Activated naive CD8-positive, alpha-beta T cell treated with anti-CD3 and anti-CD28 coated beads, Interleukin-2, amount 50 U/mL, for 24 hours (primary cell): ENCODE measurements around the gene RAB11FIP4.
A peak's percentile ranks its signal among the peaks of the same experiment; 100 is the strongest.
"Not testable (repeated sequence)": the region's sequence is repeated elsewhere in the genome, so short reads cannot be mapped to it uniquely, and the experiment has no call there.

Experiments used
- ATAC-seq: fragments of 150-1000 bp; cut with Tn5 transposase; one replicate; pipeline ENCODE4 v1.10.0; 2021
- DNase-seq: peaks from one replicate; pipeline ENCODE4 v3.0.0; 2021
- H3K27ac Mint-ChIP-seq: one replicate; pipeline ENCODE4 v1.8.0; 2021; ENCODE audit warnings: mild to moderate bottlenecking, mixed read lengths
- H3K27me3 Mint-ChIP-seq: one replicate; pipeline ENCODE4 v1.8.0; 2021; ENCODE audit warnings: mixed read lengths
- H3K36me3 Mint-ChIP-seq: one replicate; pipeline ENCODE4 v1.8.0; 2021; ENCODE audit warnings: low read depth, mixed read lengths
- H3K4me1 Mint-ChIP-seq: one replicate; pipeline ENCODE4 v1.8.0; 2021; ENCODE audit warnings: mixed read lengths
- H3K4me3 Mint-ChIP-seq: one replicate; pipeline ENCODE4 v1.8.0; 2021; ENCODE audit warnings: mild to moderate bottlenecking, moderate library complexity, mixed read lengths
- H3K9me3 Mint-ChIP-seq: one replicate; pipeline ENCODE4 v1.8.0; 2021; ENCODE audit warnings: mixed read lengths

Gene RAB11FIP4

GRCh38 chr17:31379597-31380205 lies 11.8 kb upstream of the RAB11FIP4 start:
- ATAC-seq (no peak), DNase-seq (no peak)
- Mint-ChIP-seq H3K27me3 (no peaks in the 10 kb centered on the region), H3K4me3 (no peak overlapping the region), H3K27ac (no peak overlapping the region), H3K9me3 (no peaks in the 10 kb centered on the region), H3K4me1 (no peaks in the 10 kb centered on the region), H3K36me3 (peaks cover 4% of the 10 kb centered on the region)

- H3K4me1 Mint-ChIP-seq, result no peaks in the 10 kb centered on the region
Measured at GRCh38 chr17:31381165-31381668, 10.3 kb upstream of the RAB11FIP4 start.

GRCh38 chr17:31382668-31383275 lies 8.7 kb upstream of the RAB11FIP4 start:
- not testable (repeated sequence) for H3K9me3 Mint-ChIP-seq, H3K4me3 Mint-ChIP-seq, ATAC-seq, H3K4me1 Mint-ChIP-seq, H3K27me3 Mint-ChIP-seq, DNase-seq, H3K27ac Mint-ChIP-seq, H3K36me3 Mint-ChIP-seq

More at GRCh38 chr17:31381165-31381668, 10.3 kb upstream of the RAB11FIP4 start:
- H3K27ac Mint-ChIP-seq, result no peak overlapping the region
- no peak for ATAC-seq
- peaks cover 2% of the 10 kb centered on the region for H3K36me3 Mint-ChIP-seq
- no peak for DNase-seq
- no peak overlapping the region for H3K4me3 Mint-ChIP-seq
- no peaks in the 10 kb centered on the region for H3K9me3 Mint-ChIP-seq
- H3K27me3 Mint-ChIP-seq, result no peaks in the 10 kb centered on the region

- not testable (repeated sequence) for ATAC-seq, H3K4me3 Mint-ChIP-seq, DNase-seq, H3K4me1 Mint-ChIP-seq, H3K9me3 Mint-ChIP-seq, H3K27ac Mint-ChIP-seq, H3K36me3 Mint-ChIP-seq, H3K27me3 Mint-ChIP-seq
Measured at GRCh38 chr17:31383488-31383887, 8.0 kb upstream of the RAB11FIP4 start.

- Mint-ChIP-seq H3K4me1 (peaks cover 6% of the 10 kb centered on the region), H3K27ac (no peak overlapping the region), H3K9me3 (no peaks in the 10 kb centered on the region), H3K4me3 (no peak overlapping the region), H3K27me3 (peaks cover 13% of the 10 kb centered on the region), H3K36me3 (no peaks in the 10 kb centered on the region)
- no peak for DNase-seq
- no peak for ATAC-seq
Measured at GRCh38 chr17:31385428-31386285, 5.8 kb upstream of the RAB11FIP4 start.

GRCh38 chr17:31386542-31387075 lies 4.9 kb upstream of the RAB11FIP4 start:
- Mint-ChIP-seq H3K27ac (no peak overlapping the region), H3K36me3 (no peaks in the 10 kb centered on the region), H3K4me1 (peaks cover 6% of the 10 kb centered on the region), H3K4me3 (no peak overlapping the region), H3K27me3 (peaks cover 16% of the 10 kb centered on the region), H3K9me3 (no peaks in the 10 kb centered on the region)
- DNase-seq, result no peak
- no peak for ATAC-seq

GRCh38 chr17:31387438-31387837 lies 4.0 kb upstream of the RAB11FIP4 start:
- Mint-ChIP-seq H3K27me3 (peaks cover 20% of the 10 kb centered on the region), H3K27ac (no peak overlapping the region), H3K9me3 (no peaks in the 10 kb centered on the region), H3K4me3 (no peak overlapping the region), H3K36me3 (no peaks in the 10 kb centered on the region), H3K4me1 (peaks cover 7% of the 10 kb centered on the region)
- DNase-seq (no peak), ATAC-seq (no peak)

- Mint-ChIP-seq H3K4me3 (no peak overlapping the region), H3K4me1 (peaks cover 9% of the 10 kb centered on the region), H3K27me3 (peaks cover 29% of the 10 kb centered on the region), H3K36me3 (no peaks in the 10 kb centered on the region), H3K9me3 (no peaks in the 10 kb centered on the region), H3K27ac (no peak overlapping the region)
- no peak for DNase-seq
- ATAC-seq, result no peak
Measured at GRCh38 chr17:31388351-31388750, 3.1 kb upstream of the RAB11FIP4 start.

GRCh38 chr17:31388770-31389656 lies 2.5 kb upstream of the RAB11FIP4 start:
- Mint-ChIP-seq H3K4me3 (no peak overlapping the region), H3K9me3 (no peaks in the 10 kb centered on the region), H3K4me1 (peaks cover 9% of the 10 kb centered on the region), H3K36me3 (no peaks in the 10 kb centered on the region), H3K27me3 (peaks cover 33% of the 10 kb centered on the region), H3K27ac (no peak overlapping the region)
- DNase-seq, result peak; percentile 56
- peak; percentile 47 for ATAC-seq

- H3K9me3 Mint-ChIP-seq, result no peaks in the 10 kb centered on the region
- H3K27ac Mint-ChIP-seq, result no peak overlapping the region
- H3K4me1 Mint-ChIP-seq, result peaks cover 11% of the 10 kb centered on the region
- ATAC-seq (no peak), DNase-seq (no peak)
- no peaks in the 10 kb centered on the region for H3K36me3 Mint-ChIP-seq
- H3K27me3 Mint-ChIP-seq, result peaks cover 37% of the 10 kb centered on the region
- H3K4me3 Mint-ChIP-seq, result peak overlapping the region; percentile 38
Measured at GRCh38 chr17:31389657-31390381, 1.7 kb upstream of the RAB11FIP4 start.

- ATAC-seq, result no peak
- Mint-ChIP-seq H3K27ac (no peak overlapping the region), H3K9me3 (no peaks in the 10 kb centered on the region), H3K36me3 (no peaks in the 10 kb centered on the region), H3K4me3 (peak overlapping the region; percentile 38), H3K4me1 (peaks cover 11% of the 10 kb centered on the region), H3K27me3 (peaks cover 41% of the 10 kb centered on the region)
- DNase-seq, result no peak
Measured at GRCh38 chr17:31390426-31390747, 1.1 kb upstream of the RAB11FIP4 start.

GRCh38 chr17:31390748-31391495 lies 553 bp upstream of the RAB11FIP4 start:
- Mint-ChIP-seq H3K9me3 (no peaks in the 10 kb centered on the region), H3K27me3 (peaks cover 44% of the 10 kb centered on the region), H3K27ac (no peak overlapping the region), H3K4me1 (peaks cover 11% of the 10 kb centered on the region), H3K36me3 (no peaks in the 10 kb centered on the region), H3K4me3 (peak overlapping the region; percentile 38)
- DNase-seq (no peak), ATAC-seq (peak; percentile 17)
